Endothelial cell of umbilical vein (primary cell): ENCODE results near the gene CRYBG3. TPM values are rescaled to one million over a fixed set of nuclear protein-coding genes. Genes with fewer than 3 reads are reported as not detected.

ENCODE experiments used
- BruUV-seq: library from RNA; stranded (reverse); fragments of 400-500 nt; replicated peaks from 2 replicates; lab custom pipeline; 2021; lab: Mats Ljungman, UMichigan
- CTCF ChIA-PET: fragments of 300-600, 350-600 bp; sonication (Branson Sonifier 250); formaldehyde crosslinking; loops from one replicate; lab custom pipeline; 2021; ENCODE audit warnings: antibody characterized with exemption, inconsistent platforms; lab: Charles Lee
- POLR2A ChIA-PET: fragments of 300-600, 350-600 bp; sonication (Branson Sonifier 250); formaldehyde crosslinking; loops from one replicate; lab custom pipeline; 2021; ENCODE audit warnings: antibody characterized with exemption, inconsistent platforms; lab: Charles Lee
- DNase-seq: peaks from one replicate; pipeline ENCODE4 v3.0.0-alpha.2; 2011; ENCODE audit warnings: low read depth, low spot score
- FAIRE-seq: peaks from 2 replicates; lab custom pipeline; 2011; peaks lifted over from hg19 to GRCh38; lab: Jason Lieb, UNC
- H2AFZ ChIP-seq: 2 replicates; pipeline ENCODE4 v1.6.0; 2012; ENCODE audit warnings: low read depth, low read length, control low read depth, inconsistent platforms
- H3K27ac ChIP-seq: 2 replicates; pipeline ENCODE4 v1.5.1; 2011; ENCODE audit warnings: low read depth, mild to moderate bottlenecking, control low read depth, low read length, moderate library complexity; ENCODE audit not compliant: insufficient read depth
- H3K27me3 ChIP-seq, 2 experiments: 2 replicates each; pipeline versions ENCODE4 v1.6.0 to v1.6.1; 2011; ENCODE audit warnings: low read length in 2 of 2, mixed read lengths in 1 of 2; ENCODE audit not compliant: control insufficient read depth in 2 of 2, insufficient read depth in 2 of 2
- H3K36me3 ChIP-seq, 2 experiments: 2 replicates in 1 of 2; 3 replicates in 1 of 2; pipeline ENCODE4 v1.5.1; 2011; ENCODE audit warnings: low read length in 2 of 2, mild to moderate bottlenecking in 1 of 2, moderate library complexity in 1 of 2; ENCODE audit not compliant: control insufficient read depth in 2 of 2, insufficient read depth in 2 of 2; ENCODE audit errors: extremely low read depth in 1 of 2
- H3K4me1 ChIP-seq: 3 replicates; pipeline ENCODE4 v1.5.1; 2011; ENCODE audit warnings: mild to moderate bottlenecking, low read length; ENCODE audit not compliant: control insufficient read depth, insufficient read depth; ENCODE audit errors: extremely low read depth
- H3K4me2 ChIP-seq: 2 replicates; pipeline ENCODE4 v1.6.1; 2011; ENCODE audit warnings: low read length, control low read depth, mixed read lengths; ENCODE audit not compliant: insufficient read depth
- H3K4me3 ChIP-seq, 3 experiments: fragments of 200-600 bp in 1 of 3; sonication (generic), shearing (Covaris generic) in 1 of 3; replicated peaks in 1 of 3; 2 replicates each; pipeline ENCODE4 v1.5.1; 2011 to 2016; ENCODE audit warnings: control low read depth in 3 of 3, low read length in 3 of 3, mild to moderate bottlenecking in 2 of 3, inconsistent platforms in 1 of 3, low read depth in 1 of 3, moderate library complexity in 1 of 3; ENCODE audit not compliant: insufficient read depth in 1 of 3
- H3K79me2 ChIP-seq: 2 replicates; pipeline ENCODE4 v1.6.0; 2012; ENCODE audit warnings: low read length, inconsistent platforms; ENCODE audit not compliant: control insufficient read depth, insufficient read depth
- H3K9ac ChIP-seq: replicated peaks from 2 replicates; pipeline ENCODE3; 2011; ENCODE audit warnings: low read length, control low read depth; ENCODE audit not compliant: insufficient read depth; ENCODE audit errors: extremely low read depth
- H3K9me1 ChIP-seq: replicated peaks from 3 replicates; pipeline ENCODE4 v1.6.0; 2011; ENCODE audit warnings: mild to moderate bottlenecking, low read length; ENCODE audit not compliant: control insufficient read depth, insufficient read depth; ENCODE audit errors: extremely low read depth
- H3K9me3 ChIP-seq: replicated peaks from 2 replicates; pipeline ENCODE4 v1.5.1; 2012; ENCODE audit warnings: low read length, inconsistent platforms; ENCODE audit not compliant: control insufficient read depth, insufficient read depth
- H4K20me1 ChIP-seq: replicated peaks from 2 replicates; pipeline ENCODE3; 2011; ENCODE audit warnings: mild to moderate bottlenecking, low read length; ENCODE audit not compliant: control insufficient read depth, insufficient read depth; ENCODE audit errors: extremely low read depth
- CTCF ChIP-seq, 2 donors: IDR thresholded peaks; 1 replicate in 1 of 2; 2 replicates in 1 of 2; pipeline ENCODE4 v1.5.1; 2011; ENCODE audit warnings: low read length in 2 of 2, mild to moderate bottlenecking in 2 of 2, moderate library complexity in 2 of 2, control low read depth in 1 of 2, inconsistent platforms in 1 of 2, low read depth in 1 of 2; ENCODE audit not compliant: insufficient read depth in 1 of 2; ENCODE audit errors: extremely low read depth in 1 of 2
- EZH2 ChIP-seq: IDR thresholded peaks from 2 replicates; pipeline ENCODE4 v1.6.1; 2012; ENCODE audit warnings: borderline replicate concordance, low read depth, mild to moderate bottlenecking, moderate library complexity, low read length, inconsistent platforms; ENCODE audit not compliant: severe bottlenecking
- FOS ChIP-seq: IDR thresholded peaks from 2 replicates; pipeline ENCODE4 v1.6.1; 2011; ENCODE audit warnings: mild to moderate bottlenecking, low read length, moderate library complexity, borderline replicate concordance; ENCODE audit not compliant: insufficient read depth
- GATA2 ChIP-seq: IDR thresholded peaks from 2 replicates; pipeline ENCODE4 v1.7.0; 2011; ENCODE audit warnings: low read depth, mild to moderate bottlenecking, moderate library complexity, mixed read lengths, low read length; ENCODE audit not compliant: insufficient read length, insufficient read depth
- JUN ChIP-seq: IDR thresholded peaks from 2 replicates; pipeline ENCODE4 v1.6.1; 2011; ENCODE audit warnings: borderline replicate concordance, low read depth; ENCODE audit not compliant: insufficient read length, insufficient read depth
- MYC ChIP-seq: IDR thresholded peaks from one replicate; pipeline ENCODE4 v1.6.1; 2011; ENCODE audit warnings: mild to moderate bottlenecking, low read depth, low read length
- POLR2A ChIP-seq: IDR thresholded peaks from 2 replicates; pipeline ENCODE4 v1.6.1; 2012; ENCODE audit warnings: low read depth, mild to moderate bottlenecking, control low read depth, low read length
- POLR2AphosphoS5 ChIP-seq: IDR thresholded peaks from 2 replicates; pipeline ENCODE4 v1.6.1; 2012; ENCODE audit warnings: low read depth, mild to moderate bottlenecking, control low read depth, low read length, moderate library complexity; ENCODE audit not compliant: insufficient read depth
- dilution Hi-C: fragments of 300-500 bp; cut with MboI; formaldehyde crosslinking; loops from one replicate; pipeline ENCODE4 v1.15.0; 2019; ENCODE audit warnings: low sequenced_read_pairs; ENCODE audit not compliant: extremely low pct_ligation_motif_present
- intact Hi-C: fragments of 100-400 bp; cut with micrococcal nuclease; formaldehyde crosslinking; loops from one replicate; pipeline ENCODE4 v1.10.0; 2022
- polyA plus RNA-seq, 4 experiments: library from polyadenylated mRNA; depleted of rRNA in 3 of 4; stranded (reverse) in 3 of 4; unstranded in 1 of 4; fragments of >200 nt; gene quantifications; 2 replicates each; pipeline versions ENCODE4 v1.2.1 to v1.2.3, GENCODE V29; 2011 to 2012; ENCODE audit warnings: missing spikeins in 1 of 4
- total RNA-seq: library from RNA; stranded (reverse); gene quantifications from 2 replicates; pipeline ENCODE4 v1.2.3, GENCODE V29; 2021
- TF ChIP-seq, protein P1 (sequence below): IDR thresholded peaks from 2 replicates; pipeline ENCODE4 v1.6.1; 2011; ENCODE audit not compliant: insufficient read depth, insufficient read length

The CRYBG3 gene
- total and polyA plus RNA-seq, 2 donors (not counting 3 experiments of a cell fraction or from before 2014, with no cell fraction given) = 2.8 to 15.0 TPM

- H3K9me1 ChIP-seq = no peaks in the 10 kb centered on the region
- no TSS peak for BruUV-seq
- POLR2A ChIA-PET = no interaction called here
- no peak for TF ChIP-seq CTCF (IDR thresholded peaks at IDR 0.05; ENCODE audit: extremely low read depth in 1 of 2, insufficient read depth in 1 of 2, low read depth in 1 of 2, low read length in 2 of 2)
- TF ChIP-seq GATA2 = no peak
- TF ChIP-seq, protein P1, sequence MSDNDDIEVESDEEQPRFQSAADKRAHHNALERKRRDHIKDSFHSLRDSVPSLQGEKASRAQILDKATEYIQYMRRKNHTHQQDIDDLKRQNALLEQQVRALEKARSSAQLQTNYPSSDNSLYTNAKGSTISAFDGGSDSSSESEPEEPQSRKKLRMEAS = no peak
- no peak for TF ChIP-seq JUN
- no peak for TF ChIP-seq FOS
- TF ChIP-seq POLR2AphosphoS5 = no peak
- no peak for TF ChIP-seq POLR2A
- no peak for TF ChIP-seq MYC
- TF ChIP-seq EZH2 = no peak
- peaks cover 1% of the 10 kb centered on the region for H3K79me2 ChIP-seq
- H3K9ac ChIP-seq = no peak overlapping the region
- no peaks in the 10 kb centered on the region for H3K9me3 ChIP-seq
- CTCF ChIA-PET = no interaction called here
- no peak overlapping the region for H3K27ac ChIP-seq
- dilution Hi-C loops = no loop called here
- no peaks in the 10 kb centered on the region for H3K4me1 ChIP-seq
- intact Hi-C loops = no loop called here
- H2AFZ ChIP-seq = no peak overlapping the region
- FAIRE-seq = no peak
- DNase-seq = no peak
- H4K20me1 ChIP-seq = no peaks in the 10 kb centered on the region
- H3K27me3 ChIP-seq = no peaks in the 10 kb centered on the region
- no peak overlapping the region for H3K4me3 ChIP-seq
- no peaks in the 10 kb centered on the region for H3K36me3 ChIP-seq
- H3K4me2 ChIP-seq = no peak overlapping the region
These were observed 19.5 kb downstream of the CRYBG3 start for GRCh38 chr3:97841304-97841703.
